GM12872 (cell line): ENCODE results near the gene GRB7.

Experiments used
- CTCF ChIP-seq: IDR thresholded peaks from 3 replicates; pipeline ENCODE4 v1.5.1; 2011; ENCODE audit warnings: low read depth, mild to moderate bottlenecking, low read length, moderate library complexity; ENCODE audit not compliant: insufficient read depth

GRB7 gene

GRCh38 chr17:39732586-39732985 lies 5.2 kb upstream of the GRB7 start:
- TF ChIP-seq CTCF = no peak

DNA sequence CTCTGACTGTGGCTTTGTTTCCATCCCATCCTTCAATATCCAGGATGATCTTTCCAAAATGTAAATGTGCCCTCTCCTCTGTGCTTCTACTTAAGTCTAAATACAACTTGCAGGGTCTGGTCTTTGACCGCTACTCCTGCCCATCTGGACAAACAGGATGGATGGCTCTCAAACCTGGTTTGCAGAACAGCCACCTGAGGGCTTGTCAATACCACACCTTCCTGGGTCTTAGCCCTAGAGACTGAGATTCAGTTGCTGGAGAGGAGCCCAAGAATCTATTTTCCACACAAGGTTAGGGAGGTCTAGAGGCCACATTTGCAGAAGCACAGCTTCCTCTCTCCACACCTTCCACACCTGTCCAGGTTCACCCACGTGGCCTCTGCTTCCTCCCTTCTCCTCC lies 1.9 kb upstream of the GRB7 start:
- no peak for TF ChIP-seq CTCF

- TF ChIP-seq CTCF = no peak
Observed at GRCh38 chr17:39736319-39737165, 1.2 kb upstream of the GRB7 start.

- no peak for TF ChIP-seq CTCF
Observed at GRCh38 chr17:39737206-39737759, 455 bp upstream of the GRB7 start.

DNA sequence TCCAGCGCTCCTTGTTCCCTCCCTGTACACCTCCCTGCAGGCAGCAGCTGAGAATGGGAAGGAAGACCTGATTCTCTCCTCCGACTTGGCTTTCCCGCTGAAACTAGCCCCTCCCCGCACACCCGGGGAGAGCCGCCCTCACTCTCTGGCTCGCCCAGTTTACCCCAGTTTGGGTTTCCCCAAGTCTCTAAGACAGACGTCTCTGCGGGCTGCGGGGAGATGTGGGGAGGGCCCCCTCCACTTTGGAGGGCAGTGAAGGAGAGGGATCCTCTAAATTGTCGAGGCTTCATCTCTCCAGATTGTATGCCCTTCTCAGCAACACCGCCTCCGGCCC lies 797 bp downstream of the GRB7 start:
- TF ChIP-seq CTCF = no peak

DNA sequence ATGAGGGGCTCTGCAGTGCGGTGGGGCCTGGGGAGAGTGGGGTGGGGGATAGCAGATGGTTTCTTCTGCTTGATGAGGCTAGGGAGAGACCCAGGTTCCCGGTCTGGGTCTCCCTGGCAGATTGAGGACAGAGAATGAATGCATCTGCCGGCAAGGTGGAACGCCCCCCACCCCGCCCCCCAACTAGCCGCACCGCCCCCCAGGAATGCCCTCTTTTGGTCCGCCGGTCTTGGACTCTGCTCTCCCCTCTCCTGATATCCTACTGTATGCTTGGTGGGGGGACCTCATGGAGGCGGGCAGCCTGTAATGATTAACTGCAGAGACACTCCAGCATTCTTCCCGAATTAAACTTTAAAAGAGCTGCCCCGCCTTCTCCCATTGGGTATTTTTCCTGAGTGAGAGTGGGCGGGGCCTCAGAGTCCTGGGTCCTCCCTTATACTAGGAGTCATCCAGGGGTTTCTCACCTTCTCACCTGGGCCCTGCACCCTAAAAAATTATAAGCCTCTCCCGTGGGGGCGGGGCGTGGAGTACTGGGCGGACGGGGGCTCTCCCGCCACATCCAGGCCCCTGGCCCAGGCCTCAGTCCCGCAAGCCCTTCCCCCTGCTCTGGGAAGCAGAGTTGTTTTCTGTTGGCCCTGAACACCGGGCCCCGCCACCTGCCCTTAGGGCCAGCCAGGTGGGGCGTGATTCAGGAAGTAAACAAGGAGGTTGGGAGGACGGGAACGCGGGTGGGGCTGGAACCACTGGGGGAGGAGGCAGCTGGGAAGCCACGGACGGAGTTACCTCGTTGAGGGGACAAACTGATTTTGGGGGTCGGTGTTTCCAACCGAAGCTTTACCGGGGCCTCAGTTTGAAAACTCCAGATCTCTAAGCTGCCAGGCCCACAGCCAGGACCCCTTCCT lies 1.5 kb downstream of the GRB7 start:
- no peak for TF ChIP-seq CTCF

DNA sequence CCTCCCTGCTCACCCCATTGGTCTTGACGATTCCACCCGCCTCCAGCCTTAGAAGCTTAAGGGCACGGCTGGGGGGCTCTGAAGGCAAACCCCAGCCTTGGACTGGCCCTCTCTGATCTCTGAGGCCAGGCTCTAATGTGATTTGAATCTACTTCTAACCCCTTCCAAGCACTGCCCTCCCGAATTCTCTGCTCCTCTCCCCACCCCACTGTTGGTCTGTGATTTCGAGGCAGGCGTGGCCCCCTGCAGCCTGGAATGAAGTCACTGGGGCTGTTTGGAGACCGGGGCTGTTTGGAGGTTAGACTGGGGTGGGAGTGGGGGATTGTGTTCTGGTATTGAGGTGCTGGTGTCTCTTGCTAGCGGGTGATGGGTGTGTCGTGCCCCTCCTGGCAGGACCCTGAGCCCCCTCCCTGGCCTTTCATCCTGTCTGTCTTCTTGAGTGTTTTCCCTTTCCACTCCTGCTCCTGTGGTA lies 2.2 kb downstream of the GRB7 start:
- TF ChIP-seq CTCF = no peak
